Uterus (tissue), 2 donors: Measurements from ENCODE around the gene PLA2G4E.

Experiments
- POLR2A ChIP-seq, 2 donors: fragments of 450-650 bp; IDR thresholded peaks; one replicate each; pipeline ENCODE4 v1.6.1; 2016; ENCODE audit warnings: antibody characterized with exemption in 2 of 2, mild to moderate bottlenecking in 1 of 2, moderate library complexity in 1 of 2
- TF ChIP-seq, protein P1 (sequence below), 4 experiments: fragments of 200-600 bp in 2 of 4; fragments of 450-650 bp in 2 of 4; sonication (generic) in 2 of 4; IDR thresholded peaks; one replicate each; pipeline ENCODE4 v1.5.1; 2016 to 2019; ENCODE audit warnings: antibody characterized with exemption in 4 of 4, mild to moderate bottlenecking in 2 of 4, moderate library complexity in 1 of 4

DNA sequence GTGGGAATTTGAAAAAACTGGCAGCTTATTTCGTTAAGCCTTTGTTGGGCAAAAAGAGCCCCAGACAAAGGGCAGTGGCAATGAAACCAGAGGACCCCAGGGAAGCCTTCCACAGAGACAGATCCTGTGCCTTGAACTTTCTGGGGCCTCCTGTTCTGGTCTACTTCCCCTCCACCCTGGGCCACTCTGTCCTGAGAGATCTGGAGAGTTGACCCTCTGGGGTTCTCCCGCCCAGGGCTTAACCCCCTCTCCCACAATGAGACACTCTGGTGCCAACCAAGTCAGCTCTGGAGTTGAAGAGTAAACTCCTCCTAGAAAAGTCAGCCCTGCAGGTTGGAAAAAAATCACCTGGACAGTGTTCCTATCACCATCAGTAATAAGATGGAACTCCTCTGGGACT, 69.3 kb downstream of the PLA2G4E start:
- TF ChIP-seq, protein P1, sequence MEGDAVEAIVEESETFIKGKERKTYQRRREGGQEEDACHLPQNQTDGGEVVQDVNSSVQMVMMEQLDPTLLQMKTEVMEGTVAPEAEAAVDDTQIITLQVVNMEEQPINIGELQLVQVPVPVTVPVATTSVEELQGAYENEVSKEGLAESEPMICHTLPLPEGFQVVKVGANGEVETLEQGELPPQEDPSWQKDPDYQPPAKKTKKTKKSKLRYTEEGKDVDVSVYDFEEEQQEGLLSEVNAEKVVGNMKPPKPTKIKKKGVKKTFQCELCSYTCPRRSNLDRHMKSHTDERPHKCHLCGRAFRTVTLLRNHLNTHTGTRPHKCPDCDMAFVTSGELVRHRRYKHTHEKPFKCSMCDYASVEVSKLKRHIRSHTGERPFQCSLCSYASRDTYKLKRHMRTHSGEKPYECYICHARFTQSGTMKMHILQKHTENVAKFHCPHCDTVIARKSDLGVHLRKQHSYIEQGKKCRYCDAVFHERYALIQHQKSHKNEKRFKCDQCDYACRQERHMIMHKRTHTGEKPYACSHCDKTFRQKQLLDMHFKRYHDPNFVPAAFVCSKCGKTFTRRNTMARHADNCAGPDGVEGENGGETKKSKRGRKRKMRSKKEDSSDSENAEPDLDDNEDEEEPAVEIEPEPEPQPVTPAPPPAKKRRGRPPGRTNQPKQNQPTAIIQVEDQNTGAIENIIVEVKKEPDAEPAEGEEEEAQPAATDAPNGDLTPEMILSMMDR (IDR thresholded peaks at IDR 0.05): no peak
- no peak for TF ChIP-seq POLR2A (IDR thresholded peaks at IDR 0.05)
